Measurements from ENCODE around the gene NDFIP1.

- TF ChIP-seq CTCF (IDR thresholded peaks at IDR 0.05; ENCODE audit: control extremely low read depth in 1 of 3, insufficient read depth in 1 of 3, low read depth in 1 of 3, low read length in 3 of 3) (no peak), POLR2A (IDR thresholded peaks at IDR 0.05; ENCODE audit: control extremely low read depth in 1 of 2, low read depth in 2 of 2, low read length in 2 of 2) (no peak), POU5F1 (IDR thresholded peaks at IDR 0.05; ENCODE audit: low read depth, low read length) (no peak), SIRT6 (IDR thresholded peaks at IDR 0.05; ENCODE audit: low read length) (no peak), POLR2AphosphoS5 (IDR thresholded peaks at IDR 0.05; ENCODE audit: low read depth, low read length) (no peak), CREB1 (IDR thresholded peaks at IDR 0.05) (no peak), SIN3A (conservative IDR thresholded peaks at IDR 0.05 in 1 of 2, IDR thresholded peaks at IDR 0.05 in 1 of 2; ENCODE audit: low read depth in 1 of 2, low read length in 2 of 2) (no peak), NRF1 (IDR thresholded peaks at IDR 0.05; ENCODE audit: low read depth, low read length) (no peak), RFX5 (IDR thresholded peaks at IDR 0.05; ENCODE audit: borderline replicate concordance, low read depth, low read length) (no peak), EP300 (IDR thresholded peaks at IDR 0.05; ENCODE audit: borderline replicate concordance in 1 of 2, low read depth in 2 of 2, low read length in 2 of 2) (no peak), ATF2 (IDR thresholded peaks at IDR 0.05; ENCODE audit: low read length) (no peak), EZH2 (IDR thresholded peaks at IDR 0.05; ENCODE audit: low read depth, low read length, severe bottlenecking) (no peak)
- TF ChIP-seq, protein P1, sequence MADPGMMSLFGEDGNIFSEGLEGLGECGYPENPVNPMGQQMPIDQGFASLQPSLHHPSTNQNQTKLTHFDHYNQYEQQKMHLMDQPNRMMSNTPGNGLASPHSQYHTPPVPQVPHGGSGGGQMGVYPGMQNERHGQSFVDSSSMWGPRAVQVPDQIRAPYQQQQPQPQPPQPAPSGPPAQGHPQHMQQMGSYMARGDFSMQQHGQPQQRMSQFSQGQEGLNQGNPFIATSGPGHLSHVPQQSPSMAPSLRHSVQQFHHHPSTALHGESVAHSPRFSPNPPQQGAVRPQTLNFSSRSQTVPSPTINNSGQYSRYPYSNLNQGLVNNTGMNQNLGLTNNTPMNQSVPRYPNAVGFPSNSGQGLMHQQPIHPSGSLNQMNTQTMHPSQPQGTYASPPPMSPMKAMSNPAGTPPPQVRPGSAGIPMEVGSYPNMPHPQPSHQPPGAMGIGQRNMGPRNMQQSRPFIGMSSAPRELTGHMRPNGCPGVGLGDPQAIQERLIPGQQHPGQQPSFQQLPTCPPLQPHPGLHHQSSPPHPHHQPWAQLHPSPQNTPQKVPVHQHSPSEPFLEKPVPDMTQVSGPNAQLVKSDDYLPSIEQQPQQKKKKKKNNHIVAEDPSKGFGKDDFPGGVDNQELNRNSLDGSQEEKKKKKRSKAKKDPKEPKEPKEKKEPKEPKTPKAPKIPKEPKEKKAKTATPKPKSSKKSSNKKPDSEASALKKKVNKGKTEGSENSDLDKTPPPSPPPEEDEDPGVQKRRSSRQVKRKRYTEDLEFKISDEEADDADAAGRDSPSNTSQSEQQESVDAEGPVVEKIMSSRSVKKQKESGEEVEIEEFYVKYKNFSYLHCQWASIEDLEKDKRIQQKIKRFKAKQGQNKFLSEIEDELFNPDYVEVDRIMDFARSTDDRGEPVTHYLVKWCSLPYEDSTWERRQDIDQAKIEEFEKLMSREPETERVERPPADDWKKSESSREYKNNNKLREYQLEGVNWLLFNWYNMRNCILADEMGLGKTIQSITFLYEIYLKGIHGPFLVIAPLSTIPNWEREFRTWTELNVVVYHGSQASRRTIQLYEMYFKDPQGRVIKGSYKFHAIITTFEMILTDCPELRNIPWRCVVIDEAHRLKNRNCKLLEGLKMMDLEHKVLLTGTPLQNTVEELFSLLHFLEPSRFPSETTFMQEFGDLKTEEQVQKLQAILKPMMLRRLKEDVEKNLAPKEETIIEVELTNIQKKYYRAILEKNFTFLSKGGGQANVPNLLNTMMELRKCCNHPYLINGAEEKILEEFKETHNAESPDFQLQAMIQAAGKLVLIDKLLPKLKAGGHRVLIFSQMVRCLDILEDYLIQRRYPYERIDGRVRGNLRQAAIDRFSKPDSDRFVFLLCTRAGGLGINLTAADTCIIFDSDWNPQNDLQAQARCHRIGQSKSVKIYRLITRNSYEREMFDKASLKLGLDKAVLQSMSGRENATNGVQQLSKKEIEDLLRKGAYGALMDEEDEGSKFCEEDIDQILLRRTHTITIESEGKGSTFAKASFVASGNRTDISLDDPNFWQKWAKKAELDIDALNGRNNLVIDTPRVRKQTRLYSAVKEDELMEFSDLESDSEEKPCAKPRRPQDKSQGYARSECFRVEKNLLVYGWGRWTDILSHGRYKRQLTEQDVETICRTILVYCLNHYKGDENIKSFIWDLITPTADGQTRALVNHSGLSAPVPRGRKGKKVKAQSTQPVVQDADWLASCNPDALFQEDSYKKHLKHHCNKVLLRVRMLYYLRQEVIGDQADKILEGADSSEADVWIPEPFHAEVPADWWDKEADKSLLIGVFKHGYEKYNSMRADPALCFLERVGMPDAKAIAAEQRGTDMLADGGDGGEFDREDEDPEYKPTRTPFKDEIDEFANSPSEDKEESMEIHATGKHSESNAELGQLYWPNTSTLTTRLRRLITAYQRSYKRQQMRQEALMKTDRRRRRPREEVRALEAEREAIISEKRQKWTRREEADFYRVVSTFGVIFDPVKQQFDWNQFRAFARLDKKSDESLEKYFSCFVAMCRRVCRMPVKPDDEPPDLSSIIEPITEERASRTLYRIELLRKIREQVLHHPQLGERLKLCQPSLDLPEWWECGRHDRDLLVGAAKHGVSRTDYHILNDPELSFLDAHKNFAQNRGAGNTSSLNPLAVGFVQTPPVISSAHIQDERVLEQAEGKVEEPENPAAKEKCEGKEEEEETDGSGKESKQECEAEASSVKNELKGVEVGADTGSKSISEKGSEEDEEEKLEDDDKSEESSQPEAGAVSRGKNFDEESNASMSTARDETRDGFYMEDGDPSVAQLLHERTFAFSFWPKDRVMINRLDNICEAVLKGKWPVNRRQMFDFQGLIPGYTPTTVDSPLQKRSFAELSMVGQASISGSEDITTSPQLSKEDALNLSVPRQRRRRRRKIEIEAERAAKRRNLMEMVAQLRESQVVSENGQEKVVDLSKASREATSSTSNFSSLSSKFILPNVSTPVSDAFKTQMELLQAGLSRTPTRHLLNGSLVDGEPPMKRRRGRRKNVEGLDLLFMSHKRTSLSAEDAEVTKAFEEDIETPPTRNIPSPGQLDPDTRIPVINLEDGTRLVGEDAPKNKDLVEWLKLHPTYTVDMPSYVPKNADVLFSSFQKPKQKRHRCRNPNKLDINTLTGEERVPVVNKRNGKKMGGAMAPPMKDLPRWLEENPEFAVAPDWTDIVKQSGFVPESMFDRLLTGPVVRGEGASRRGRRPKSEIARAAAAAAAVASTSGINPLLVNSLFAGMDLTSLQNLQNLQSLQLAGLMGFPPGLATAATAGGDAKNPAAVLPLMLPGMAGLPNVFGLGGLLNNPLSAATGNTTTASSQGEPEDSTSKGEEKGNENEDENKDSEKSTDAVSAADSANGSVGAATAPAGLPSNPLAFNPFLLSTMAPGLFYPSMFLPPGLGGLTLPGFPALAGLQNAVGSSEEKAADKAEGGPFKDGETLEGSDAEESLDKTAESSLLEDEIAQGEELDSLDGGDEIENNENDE (IDR thresholded peaks at IDR 0.05; ENCODE audit: insufficient replicate concordance, low read length) = no peak
Observed at GRCh38 chr5:142125378-142125777, 16.8 kb downstream of the NDFIP1 start.
